ENCODE results near the gene PLXNC1.

Gene PLXNC1

DNA sequence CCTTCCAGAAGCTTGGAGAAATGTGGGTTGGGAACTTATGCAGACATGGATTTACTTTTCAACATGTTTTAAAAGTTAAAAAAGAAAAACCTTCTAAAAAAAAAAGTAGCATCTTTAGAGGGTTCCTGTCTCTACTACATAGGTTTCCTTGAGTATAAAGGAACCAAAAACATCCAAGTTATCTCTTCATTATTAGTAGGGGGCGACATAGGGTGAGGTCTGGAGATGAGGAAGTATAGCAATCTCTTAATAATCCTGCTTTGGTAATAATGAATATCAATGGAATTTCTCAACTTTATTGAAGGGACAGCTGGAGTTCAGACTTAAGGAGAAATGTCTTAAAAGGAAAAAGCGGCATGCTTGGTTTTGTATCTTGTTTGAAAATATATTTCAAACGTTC, 6.5 kb upstream of the PLXNC1 start:
- Histone ChIP-seq H3K27me3 (ENCODE audit: insufficient read depth, low read length) (peaks cover 11% of the 10 kb centered on the region), H3K9ac (ENCODE audit: low read length) (no peak overlapping the region), H3K9me2 (ENCODE audit: low read depth, low read length) (no peaks in the 10 kb centered on the region), H4K20me1 (ENCODE audit: insufficient read depth, low read length) (no peaks in the 10 kb centered on the region), H3K27ac (ENCODE audit: low read depth, low read length, poor library complexity, severe bottlenecking) (no peak overlapping the region), H2AFZ (ENCODE audit: low read length) (no peak overlapping the region), H3K9me3 (ENCODE audit: low read length) (no peaks in the 10 kb centered on the region), H3K79me2 (ENCODE audit: insufficient read depth, low read length) (no peaks in the 10 kb centered on the region), H3K4me3 (ENCODE audit: low read depth, low read length, poor library complexity, severe bottlenecking) (no peak overlapping the region), H3K36me3 (ENCODE audit: insufficient read depth, low read length) (no peaks in the 10 kb centered on the region), H3K4me1 (ENCODE audit: insufficient read depth, low read length, severe bottlenecking) (no peaks in the 10 kb centered on the region), H3K4me2 (ENCODE audit: low read length) (no peak overlapping the region), H3F3A (ENCODE audit: insufficient read depth, low read length) (no peaks in the 10 kb centered on the region)
- TF ChIP-seq EZH2 (IDR thresholded peaks at IDR 0.05; ENCODE audit: borderline replicate concordance, low read length) = no peak
- peak; percentile 5; the same call in 1 of the 2 replicates for TF ChIP-seq CTCF (IDR thresholded peaks at IDR 0.05; ENCODE audit: low read length)

DNA sequence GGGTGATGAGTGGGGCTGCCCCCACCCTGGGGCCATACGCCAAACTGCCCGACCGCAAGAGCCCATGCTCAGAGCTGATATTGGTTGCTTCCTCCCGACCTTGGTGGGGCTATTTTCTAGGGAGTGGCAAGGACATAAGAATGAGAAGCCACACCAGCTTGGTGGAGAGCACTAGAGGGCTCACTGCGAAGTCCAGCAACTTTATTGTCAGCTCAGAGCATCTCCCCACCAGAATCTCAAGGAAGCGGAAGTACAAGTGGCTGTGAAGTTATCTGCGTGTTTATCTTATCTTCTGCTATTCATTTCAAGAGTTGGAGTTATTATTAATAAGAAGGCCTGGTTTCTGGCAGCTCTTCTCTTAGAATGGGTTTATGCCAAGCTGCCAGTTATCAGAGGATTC, 4.9 kb upstream of the PLXNC1 start:
- TF ChIP-seq EZH2 (IDR thresholded peaks at IDR 0.05; ENCODE audit: borderline replicate concordance, low read length) (no peak), CTCF (IDR thresholded peaks at IDR 0.05; ENCODE audit: low read length) (no peak)
- no peak overlapping the region for H3K4me2 ChIP-seq (ENCODE audit: low read length)
- H2AFZ ChIP-seq (ENCODE audit: low read length) = no peak overlapping the region
- H3K79me2 ChIP-seq (ENCODE audit: insufficient read depth, low read length) = no peaks in the 10 kb centered on the region
- peaks cover 14% of the 10 kb centered on the region for H3K27me3 ChIP-seq (ENCODE audit: insufficient read depth, low read length)
- H3K9ac ChIP-seq (ENCODE audit: low read length) = no peak overlapping the region
- H3K4me1 ChIP-seq (ENCODE audit: insufficient read depth, low read length, severe bottlenecking) = peaks cover 7% of the 10 kb centered on the region
- no peaks in the 10 kb centered on the region for H3K9me2 ChIP-seq (ENCODE audit: low read depth, low read length)
- H3F3A ChIP-seq (ENCODE audit: insufficient read depth, low read length) = no peaks in the 10 kb centered on the region
- H4K20me1 ChIP-seq (ENCODE audit: insufficient read depth, low read length) = no peaks in the 10 kb centered on the region
- no peaks in the 10 kb centered on the region for H3K36me3 ChIP-seq (ENCODE audit: insufficient read depth, low read length)
- H3K27ac ChIP-seq (ENCODE audit: low read depth, low read length, poor library complexity, severe bottlenecking) = no peak overlapping the region
- no peak overlapping the region for H3K4me3 ChIP-seq (ENCODE audit: low read depth, low read length, poor library complexity, severe bottlenecking)
- H3K9me3 ChIP-seq (ENCODE audit: low read length) = no peaks in the 10 kb centered on the region

DNA sequence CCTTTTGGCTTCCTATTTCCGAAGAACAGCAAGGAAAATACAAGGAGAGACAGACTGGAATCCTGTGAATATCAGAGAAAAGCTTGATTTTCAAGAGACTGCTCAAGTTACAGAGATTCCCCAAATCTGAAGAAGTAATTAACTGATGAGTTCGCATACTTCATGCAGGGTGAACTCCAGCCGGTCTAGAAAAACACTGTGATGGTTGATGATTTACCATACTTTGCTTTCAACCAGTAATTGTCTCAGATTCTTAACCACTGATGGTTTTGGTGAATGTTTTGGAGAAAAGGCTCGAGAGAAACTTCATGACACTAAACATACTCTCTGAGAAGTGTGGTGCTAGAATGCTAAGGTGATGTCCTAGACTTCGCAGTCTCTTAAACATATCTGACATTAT, 4.4 kb upstream of the PLXNC1 start:
- H3K4me2 ChIP-seq (ENCODE audit: low read length) = no peak overlapping the region

More for the DNA sequence above, 4.4 kb upstream of the PLXNC1 start:
- Histone ChIP-seq H2AFZ (ENCODE audit: low read length) (no peak overlapping the region), H3K9ac (ENCODE audit: low read length) (no peak overlapping the region), H3K9me2 (ENCODE audit: low read depth, low read length) (no peaks in the 10 kb centered on the region), H3F3A (ENCODE audit: insufficient read depth, low read length) (no peaks in the 10 kb centered on the region), H3K9me3 (ENCODE audit: low read length) (no peaks in the 10 kb centered on the region), H3K36me3 (ENCODE audit: insufficient read depth, low read length) (no peaks in the 10 kb centered on the region), H3K27me3 (ENCODE audit: insufficient read depth, low read length) (peaks cover 14% of the 10 kb centered on the region), H3K4me1 (ENCODE audit: insufficient read depth, low read length, severe bottlenecking) (peaks cover 7% of the 10 kb centered on the region), H3K79me2 (ENCODE audit: insufficient read depth, low read length) (no peaks in the 10 kb centered on the region), H3K27ac (ENCODE audit: low read depth, low read length, poor library complexity, severe bottlenecking) (no peak overlapping the region), H4K20me1 (ENCODE audit: insufficient read depth, low read length) (no peaks in the 10 kb centered on the region), H3K4me3 (ENCODE audit: low read depth, low read length, poor library complexity, severe bottlenecking) (no peak overlapping the region)
- TF ChIP-seq EZH2 (IDR thresholded peaks at IDR 0.05; ENCODE audit: borderline replicate concordance, low read length) (no peak), CTCF (IDR thresholded peaks at IDR 0.05; ENCODE audit: low read length) (no peak)

All from OCI-LY1 (cell line).